K562 (cell line): ENCODE data around the gene URM1. TPM values are rescaled to one million over a fixed set of nuclear protein-coding genes. Genes with fewer than 3 reads are reported as not detected.
A peak's percentile ranks its signal among the peaks of the same experiment; 100 is the strongest.

ENCODE experiments used
- ASH1L ChIP-seq: fragments of 450-650 bp; IDR thresholded peaks from 2 replicates; pipeline ENCODE4 v1.6.1; 2018; ENCODE audit warnings: borderline replicate concordance, mild to moderate bottlenecking, low read depth; ENCODE audit not compliant: partially characterized antibody
- CCNT2 ChIP-seq: IDR thresholded peaks from 2 replicates; pipeline ENCODE4 v1.6.1; 2011; ENCODE audit warnings: borderline replicate concordance, low read depth, mild to moderate bottlenecking, moderate library complexity, mixed read lengths, low read length; ENCODE audit not compliant: insufficient read length; ENCODE audit errors: extremely low read depth
- ESRRB ChIP-seq: fragments of 250-450 bp; sonication (Bioruptor Pico); IDR thresholded peaks from 2 replicates; pipeline ENCODE4 v1.5.0; 2020; ENCODE audit warnings: mild to moderate bottlenecking, moderate library complexity, borderline replicate concordance
- HDAC3 ChIP-seq: fragments of 450-650 bp; IDR thresholded peaks from 2 replicates; pipeline ENCODE4 v1.6.1; 2018; ENCODE audit warnings: borderline replicate concordance, mild to moderate bottlenecking, moderate library complexity; ENCODE audit not compliant: partially characterized antibody
- HDAC6 ChIP-seq: IDR thresholded peaks from 2 replicates; pipeline ENCODE4 v1.6.1; 2012; ENCODE audit warnings: low read depth, mild to moderate bottlenecking, control low read depth, inconsistent platforms, low read length, moderate library complexity
- JUNB ChIP-seq: fragments of 450-650 bp; formaldehyde crosslinking; conservative IDR thresholded peaks from 2 replicates; pipeline ENCODE4 v1.4.0; 2020; ENCODE audit warnings: mild to moderate bottlenecking
- MXI1 ChIP-seq: IDR thresholded peaks from 2 replicates; pipeline ENCODE4 v1.6.1; 2011; ENCODE audit warnings: low read depth, mild to moderate bottlenecking, improper control_type of control experiment, low read length
- NCOA2 ChIP-seq, 2 experiments: fragments of 450-650 bp; IDR thresholded peaks; 2 replicates each; pipeline ENCODE4 v1.6.1; 2018; ENCODE audit warnings: mild to moderate bottlenecking in 2 of 2, moderate library complexity in 1 of 2; ENCODE audit not compliant: partially characterized antibody in 2 of 2
- NR0B1 ChIP-seq: fragments of 450-650 bp; IDR thresholded peaks from one replicate; pipeline ENCODE4 v1.6.1; 2018; ENCODE audit warnings: mild to moderate bottlenecking, moderate library complexity; ENCODE audit not compliant: partially characterized antibody
- PHTF2 ChIP-seq: fragments of 250-450 bp; sonication (Bioruptor Pico); IDR thresholded peaks from 2 replicates; pipeline ENCODE4 v1.5.0; 2021; ENCODE audit warnings: mild to moderate bottlenecking
- POLR2G ChIP-seq: fragments of 200-400 bp; formaldehyde crosslinking; IDR thresholded peaks from 2 replicates; pipeline ENCODE4 v1.6.1; 2017; ENCODE audit warnings: low read depth, mild to moderate bottlenecking, antibody characterized with exemption, low read length, moderate library complexity
- PPARD ChIP-seq: fragments of 250-450 bp; sonication (Bioruptor Pico); IDR thresholded peaks from 2 replicates; pipeline ENCODE4 v1.8.0; 2022; ENCODE audit warnings: inconsistent platforms, mild to moderate bottlenecking, moderate library complexity
- SRSF3 ChIP-seq: fragments of 200-400 bp; formaldehyde crosslinking; IDR thresholded peaks from 2 replicates; pipeline ENCODE4 v1.6.1; 2016; ENCODE audit warnings: mild to moderate bottlenecking, low read length, moderate library complexity; ENCODE audit not compliant: insufficient read depth
- TCF7 ChIP-seq: sonication (generic); IDR thresholded peaks from 2 replicates; pipeline ENCODE4 v1.6.1; 2016; ENCODE audit warnings: antibody characterized with exemption, borderline replicate concordance
- YBX1 ChIP-seq: fragments of 450-650 bp; IDR thresholded peaks from 2 replicates; pipeline ENCODE4 v1.7.1; 2016; ENCODE audit warnings: mild to moderate bottlenecking
- ZC3H4 ChIP-seq: sonication (generic); formaldehyde crosslinking; IDR thresholded peaks from 2 replicates; pipeline ENCODE4 v1.9.0; 2021; ENCODE audit warnings: missing genetic modification reagents, borderline replicate concordance
- ZNF445 ChIP-seq: fragments of 250-450 bp; sonication (Bioruptor Pico); IDR thresholded peaks from 2 replicates; pipeline ENCODE4 v1.4.0; 2020; ENCODE audit warnings: low read depth, mild to moderate bottlenecking, moderate library complexity
- ZNF511 ChIP-seq: sonication (generic); formaldehyde crosslinking; IDR thresholded peaks from 2 replicates; pipeline ENCODE4 v1.8.0; 2022; ENCODE audit warnings: mild to moderate bottlenecking, missing genetic modification reagents
- polyA plus RNA-seq, 8 experiments: library from polyadenylated mRNA; depleted of rRNA in 4 of 8; stranded (reverse) in 5 of 8; unstranded in 3 of 8; fragments of >200 nt; fragmentation: Nextera tagmentation in 2 of 8; fragmentation: Illumina TruSeq in 1 of 8; extraction: Ambion mirVana in 2 of 8; extraction: Trizol in 1 of 8; gene quantifications; 2 replicates each; pipeline versions ENCODE4 v1.2.1 to v1.2.3, GENCODE V29; 2011 to 2014; ENCODE audit warnings: inconsistent platforms in 1 of 8, missing spikeins in 1 of 8
- total RNA-seq, 7 experiments: library from RNA; depleted of rRNA in 6 of 7; stranded (reverse); fragments of >200 nt in 6 of 7; fragmentation: Illumina TruSeq in 2 of 7; extraction: Trizol in 2 of 7; gene quantifications; 2 replicates each; pipeline versions ENCODE4 v1.2.1 to v1.2.3, GENCODE V29; 2011 to 2021; ENCODE audit warnings: low replicate concordance in 1 of 7

URM1 gene
- total and polyA plus RNA-seq, 9 of the 15 experiments (the other 6 are each of a cell fraction or from before 2014, with no cell fraction given) = 10.1 to 88.9 (median 53.3) TPM

DNA sequence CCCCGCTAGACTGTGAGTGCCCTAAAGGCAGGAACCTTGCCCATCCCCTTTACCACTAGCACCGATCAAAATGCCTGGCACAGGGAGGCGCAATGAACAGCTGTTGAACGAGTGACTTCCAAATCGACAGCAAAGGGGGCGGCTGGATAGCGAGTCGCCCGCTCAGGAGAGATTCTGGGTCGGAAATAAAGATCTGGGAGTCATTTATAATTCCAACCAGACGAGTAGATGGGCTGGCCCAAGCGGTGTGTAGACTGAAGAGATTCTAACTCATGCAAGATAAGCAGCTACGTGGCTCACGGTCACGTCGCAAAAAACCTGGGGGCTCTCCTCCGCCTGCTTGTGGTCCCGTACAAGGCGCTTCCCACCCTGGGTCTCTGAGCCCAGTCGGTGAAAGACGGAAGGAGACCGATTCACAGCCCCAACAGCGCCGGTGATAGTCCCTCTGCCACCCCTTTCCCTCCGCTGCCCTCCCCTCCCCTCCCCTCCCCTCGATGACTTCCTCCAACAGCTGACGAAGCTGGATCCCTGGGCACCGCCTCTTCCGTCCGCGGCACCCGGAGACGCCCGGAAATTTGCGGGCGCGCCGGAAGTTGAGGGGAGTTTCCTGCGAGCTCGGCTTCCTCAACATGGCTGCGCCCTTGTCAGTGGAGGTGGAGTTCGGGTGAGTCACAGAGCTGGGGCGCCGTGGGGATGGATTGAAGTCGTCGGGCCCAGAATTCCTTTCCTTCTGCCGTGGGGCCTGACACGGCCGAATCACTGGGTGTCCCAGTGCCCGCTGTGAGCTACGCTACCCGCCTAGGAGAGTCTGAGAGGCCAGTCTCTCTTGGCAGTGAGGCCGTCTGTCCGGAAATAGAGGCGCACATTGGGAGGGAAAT, at the start of gene URM1 (continued):
- TF ChIP-seq HDAC6 (no peak), PHTF2 (no peak), YBX1 (no peak), NCOA2 (IDR thresholded peaks at IDR 0.05; ENCODE audit: partially characterized antibody in 2 of 2) (no peak), ESRRB (CRISPR knock-in tag) (no peak), JUNB (CRISPR knock-in tag) (no peak), TCF7 (no peak), ASH1L (no peak), SRSF3 (no peak), ZC3H4 (CRISPR knock-in tag) (no peak), PPARD (CRISPR knock-in tag) (no peak), MXI1 (peak; percentile 93), CCNT2 (no peak), HDAC3 (no peak), ZNF445 (CRISPR knock-in tag) (no peak), NR0B1 (no peak), ZNF511 (CRISPR knock-in tag) (0 out of 2 replicates have a peak, but pooled peaks have one; percentile 32), POLR2G (peak; percentile 85)
